GM12875 (cell line): ENCODE measurements around the gene MAGIX.
A peak's percentile ranks its signal among the peaks of the same experiment; 100 is the strongest.

Experiments used
- H3K4me3 ChIP-seq: one replicate; pipeline ENCODE4 v1.5.1; 2011; ENCODE audit warnings: low read depth, low read length, control low read depth
- CTCF ChIP-seq: IDR thresholded peaks from 2 replicates; pipeline ENCODE4 v1.5.1; 2011; ENCODE audit warnings: low read depth, mild to moderate bottlenecking, control low read depth, inconsistent platforms, low read length, moderate library complexity, borderline replicate concordance; ENCODE audit not compliant: insufficient read depth

The MAGIX gene

GRCh38 chrX:49153467-49153866 lies 9.1 kb upstream of the MAGIX start:
- no peak overlapping the region for H3K4me3 ChIP-seq
- TF ChIP-seq CTCF: no peak

GRCh38 chrX:49155243-49155899 lies 7.2 kb upstream of the MAGIX start:
- no peak for TF ChIP-seq CTCF
- peak overlapping the region; percentile 55 for H3K4me3 ChIP-seq

- H3K4me3 ChIP-seq: peak overlapping the region; percentile 55
- TF ChIP-seq CTCF: peak; percentile 74
Observed at GRCh38 chrX:49155900-49156837, 6.4 kb upstream of the MAGIX start.

- H3K4me3 ChIP-seq: no peak overlapping the region
- no peak for TF ChIP-seq CTCF
Observed at GRCh38 chrX:49157194-49157593, 5.4 kb upstream of the MAGIX start.

GRCh38 chrX:49160908-49161307 lies 1.6 kb upstream of the MAGIX start:
- no peak overlapping the region for H3K4me3 ChIP-seq
- TF ChIP-seq CTCF: no peak

GRCh38 chrX:49161632-49162031 lies 926 bp upstream of the MAGIX start:
- no peak for TF ChIP-seq CTCF
- H3K4me3 ChIP-seq: no peak overlapping the region
